GM12878 (cell line): ENCODE measurements around the gene RMND1. TPM values are rescaled to one million over a fixed set of nuclear protein-coding genes. Genes with fewer than 3 reads are reported as not detected.

ENCODE experiments used
- BRCA1 ChIP-seq: IDR thresholded peaks from 2 replicates; pipeline ENCODE4 v1.6.1; 2011; ENCODE audit warnings: low read depth, low read length, improper control_type of control experiment
- CBX3 ChIP-seq: fragments of 200-600 bp; sonication (generic); IDR thresholded peaks from 2 replicates; pipeline ENCODE4 v1.6.1; 2016; ENCODE audit warnings: low read depth, borderline replicate concordance
- CEBPB ChIP-seq, 2 experiments: fragments of 150-350 bp in 1 of 2; IDR thresholded peaks; 2 replicates each; pipeline ENCODE4 v1.6.1; 2012 to 2014; ENCODE audit warnings: low read depth in 2 of 2, low read length in 2 of 2, borderline replicate concordance in 1 of 2, inconsistent platforms in 1 of 2
- CHD1 ChIP-seq: IDR thresholded peaks from 2 replicates; pipeline ENCODE4 v1.6.1; 2012; ENCODE audit warnings: low read depth, low read length, improper control_type of control experiment
- JUNB ChIP-seq: IDR thresholded peaks from 2 replicates; pipeline ENCODE4 v1.6.1; 2016; ENCODE audit warnings: antibody characterized with exemption, mild to moderate bottlenecking
- MXI1 ChIP-seq: fragments of 150-350 bp; IDR thresholded peaks from 2 replicates; pipeline ENCODE4 v1.6.1; 2011; ENCODE audit warnings: low read depth, mild to moderate bottlenecking, inconsistent platforms, low read length, improper control_type of control experiment
- MYC ChIP-seq: IDR thresholded peaks from 2 replicates; pipeline ENCODE4 v1.6.1; 2011; ENCODE audit warnings: mild to moderate bottlenecking, low read length, moderate library complexity, inconsistent platforms; ENCODE audit not compliant: insufficient read depth, insufficient replicate concordance, insufficient read length, severe bottlenecking
- RAD51 ChIP-seq: fragments of 450-650 bp; IDR thresholded peaks from 2 replicates; pipeline ENCODE4 v1.6.1; 2016; ENCODE audit warnings: moderate library complexity, mild to moderate bottlenecking, inconsistent platforms
- RFX5 ChIP-seq: IDR thresholded peaks from 2 replicates; pipeline ENCODE4 v1.6.1; 2011; ENCODE audit warnings: low read depth, low read length, improper control_type of control experiment
- SIN3A ChIP-seq: IDR thresholded peaks from 2 replicates; pipeline ENCODE4 v1.6.1; 2012; ENCODE audit warnings: low read depth, low read length, improper control_type of control experiment
- SUPT20H ChIP-seq: IDR thresholded peaks from 2 replicates; pipeline ENCODE4 v1.6.1; 2011; ENCODE audit warnings: low read depth, mild to moderate bottlenecking, low read length, moderate library complexity, borderline replicate concordance; ENCODE audit not compliant: control insufficient read depth
- TBL1XR1 ChIP-seq: IDR thresholded peaks from 2 replicates; pipeline ENCODE4 v1.6.1; 2012; ENCODE audit warnings: low read depth, low read length, improper control_type of control experiment
- ZBED1 ChIP-seq: IDR thresholded peaks from 2 replicates; pipeline ENCODE4 v1.6.1; 2016; ENCODE audit warnings: borderline replicate concordance
- ZNF622 ChIP-seq: fragments of 450-650 bp; IDR thresholded peaks from 2 replicates; pipeline ENCODE4 v1.6.1; 2017; ENCODE audit warnings: mild to moderate bottlenecking, inconsistent platforms
- polyA plus RNA-seq, 11 experiments: library from polyadenylated mRNA; depleted of rRNA in 4 of 11; unstranded in 6 of 11; stranded (reverse) in 5 of 11; fragments of >200 nt; fragmentation: Nextera tagmentation in 4 of 11; fragmentation: Illumina TruSeq in 1 of 11; extraction: Ambion mirVana in 4 of 11; extraction: Trizol in 1 of 11; gene quantifications; 1 replicate in 1 of 11; 2 replicates in 10 of 11; pipeline versions ENCODE4 v1.2.1 to v1.2.3, GENCODE V29; 2011 to 2016; ENCODE audit warnings: inconsistent platforms in 2 of 11, missing spikeins in 2 of 11, low read depth in 1 of 11
- total RNA-seq, 4 experiments: library from RNA; depleted of rRNA in 3 of 4; stranded (reverse); fragments of >200 nt in 3 of 4; fragmentation: Illumina TruSeq in 1 of 4; extraction: Trizol in 1 of 4; gene quantifications; 2 replicates each; pipeline versions ENCODE4 v1.2.1 to v1.2.3, GENCODE V29; 2013 to 2021
- TF ChIP-seq, protein P1 (sequence below): IDR thresholded peaks from 2 replicates; pipeline ENCODE4 v1.6.1; 2011; ENCODE audit warnings: borderline replicate concordance, low read depth, mild to moderate bottlenecking, moderate library complexity, low read length; ENCODE audit not compliant: insufficient read depth, poor library complexity, severe bottlenecking
- TF ChIP-seq, protein P2 (sequence below): fragments of 450-650 bp; IDR thresholded peaks from 2 replicates; pipeline ENCODE4 v1.6.1; 2016; ENCODE audit warnings: mild to moderate bottlenecking
- TF ChIP-seq, protein P3 (sequence below): fragments of 450-650 bp; conservative IDR thresholded peaks from 2 replicates; pipeline ENCODE4 v1.6.1; 2017; ENCODE audit warnings: mild to moderate bottlenecking, moderate library complexity
- TF ChIP-seq, protein P4 (sequence below): IDR thresholded peaks from 2 replicates; pipeline ENCODE4 v1.6.1; 2011; ENCODE audit warnings: low read depth, mild to moderate bottlenecking, low read length, moderate library complexity, borderline replicate concordance; ENCODE audit errors: extremely low read depth
- TF ChIP-seq, protein P5 (sequence below): fragments of 150-350 bp; IDR thresholded peaks from 2 replicates; pipeline ENCODE4 v1.6.1; 2014; ENCODE audit warnings: mild to moderate bottlenecking, low read depth, low read length

Gene RMND1
- total and polyA plus RNA-seq, 10 of the 15 experiments (the other 5 are each of a cell fraction or from before 2014, with no cell fraction given): 15.9 to 34.5 (median 21.4) TPM

DNA sequence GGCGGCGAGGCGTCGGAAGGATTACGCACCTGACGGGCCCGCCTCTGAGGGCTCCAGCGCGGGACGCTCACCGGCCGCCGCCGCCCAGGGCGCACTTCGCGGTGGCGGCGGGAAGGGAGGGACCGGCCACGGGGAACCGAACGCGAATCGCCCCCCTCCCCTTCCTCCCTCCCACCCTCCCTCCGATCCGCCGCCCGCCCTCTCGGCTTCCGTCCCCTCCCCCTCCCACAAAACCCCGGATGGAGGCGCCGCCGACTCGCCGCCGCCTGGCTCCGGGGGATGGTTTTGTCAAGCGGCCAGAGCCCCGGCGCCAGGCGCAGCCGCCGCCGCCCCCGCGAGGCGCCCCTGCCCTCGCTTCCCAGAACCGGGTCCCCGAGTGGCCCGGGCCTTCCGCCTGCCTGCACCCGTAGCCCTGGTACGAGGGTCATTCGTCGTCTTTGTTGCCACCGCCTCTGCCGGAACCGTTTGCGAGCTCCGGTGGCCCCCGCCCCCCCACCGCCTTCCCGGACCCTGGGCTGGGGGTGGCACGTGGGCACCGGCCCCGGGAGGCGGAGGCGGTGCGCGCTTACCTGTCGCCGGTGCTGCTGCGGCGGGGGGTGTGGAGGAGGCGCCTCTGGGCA is 61.0 kb downstream of the RMND1 start (continued):
- TF ChIP-seq, protein P1, sequence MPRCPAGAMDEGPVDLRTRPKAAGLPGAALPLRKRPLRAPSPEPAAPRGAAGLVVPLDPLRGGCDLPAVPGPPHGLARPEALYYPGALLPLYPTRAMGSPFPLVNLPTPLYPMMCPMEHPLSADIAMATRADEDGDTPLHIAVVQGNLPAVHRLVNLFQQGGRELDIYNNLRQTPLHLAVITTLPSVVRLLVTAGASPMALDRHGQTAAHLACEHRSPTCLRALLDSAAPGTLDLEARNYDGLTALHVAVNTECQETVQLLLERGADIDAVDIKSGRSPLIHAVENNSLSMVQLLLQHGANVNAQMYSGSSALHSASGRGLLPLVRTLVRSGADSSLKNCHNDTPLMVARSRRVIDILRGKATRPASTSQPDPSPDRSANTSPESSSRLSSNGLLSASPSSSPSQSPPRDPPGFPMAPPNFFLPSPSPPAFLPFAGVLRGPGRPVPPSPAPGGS: no peak
- TF ChIP-seq TBL1XR1 (no peak), MYC (no peak), MXI1 (no peak), RAD51 (no peak), CBX3 (no peak), ZBED1 (no peak), RFX5 (no peak), JUNB (no peak), SIN3A (no peak), SUPT20H (no peak), CHD1 (no peak), ZNF622 (no peak), CEBPB (IDR thresholded peaks at IDR 0.05; ENCODE audit: borderline replicate concordance in 1 of 2, low read depth in 2 of 2, low read length in 2 of 2) (no peak), BRCA1 (no peak)
- TF ChIP-seq, protein P2, sequence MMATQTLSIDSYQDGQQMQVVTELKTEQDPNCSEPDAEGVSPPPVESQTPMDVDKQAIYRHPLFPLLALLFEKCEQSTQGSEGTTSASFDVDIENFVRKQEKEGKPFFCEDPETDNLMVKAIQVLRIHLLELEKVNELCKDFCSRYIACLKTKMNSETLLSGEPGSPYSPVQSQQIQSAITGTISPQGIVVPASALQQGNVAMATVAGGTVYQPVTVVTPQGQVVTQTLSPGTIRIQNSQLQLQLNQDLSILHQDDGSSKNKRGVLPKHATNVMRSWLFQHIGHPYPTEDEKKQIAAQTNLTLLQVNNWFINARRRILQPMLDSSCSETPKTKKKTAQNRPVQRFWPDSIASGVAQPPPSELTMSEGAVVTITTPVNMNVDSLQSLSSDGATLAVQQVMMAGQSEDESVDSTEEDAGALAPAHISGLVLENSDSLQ: no peak
- TF ChIP-seq, protein P3, sequence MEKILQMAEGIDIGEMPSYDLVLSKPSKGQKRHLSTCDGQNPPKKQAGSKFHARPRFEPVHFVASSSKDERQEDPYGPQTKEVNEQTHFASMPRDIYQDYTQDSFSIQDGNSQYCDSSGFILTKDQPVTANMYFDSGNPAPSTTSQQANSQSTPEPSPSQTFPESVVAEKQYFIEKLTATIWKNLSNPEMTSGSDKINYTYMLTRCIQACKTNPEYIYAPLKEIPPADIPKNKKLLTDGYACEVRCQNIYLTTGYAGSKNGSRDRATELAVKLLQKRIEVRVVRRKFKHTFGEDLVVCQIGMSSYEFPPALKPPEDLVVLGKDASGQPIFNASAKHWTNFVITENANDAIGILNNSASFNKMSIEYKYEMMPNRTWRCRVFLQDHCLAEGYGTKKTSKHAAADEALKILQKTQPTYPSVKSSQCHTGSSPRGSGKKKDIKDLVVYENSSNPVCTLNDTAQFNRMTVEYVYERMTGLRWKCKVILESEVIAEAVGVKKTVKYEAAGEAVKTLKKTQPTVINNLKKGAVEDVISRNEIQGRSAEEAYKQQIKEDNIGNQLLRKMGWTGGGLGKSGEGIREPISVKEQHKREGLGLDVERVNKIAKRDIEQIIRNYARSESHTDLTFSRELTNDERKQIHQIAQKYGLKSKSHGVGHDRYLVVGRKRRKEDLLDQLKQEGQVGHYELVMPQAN: no peak; the same call in none of the 2 replicates
- TF ChIP-seq, protein P4, sequence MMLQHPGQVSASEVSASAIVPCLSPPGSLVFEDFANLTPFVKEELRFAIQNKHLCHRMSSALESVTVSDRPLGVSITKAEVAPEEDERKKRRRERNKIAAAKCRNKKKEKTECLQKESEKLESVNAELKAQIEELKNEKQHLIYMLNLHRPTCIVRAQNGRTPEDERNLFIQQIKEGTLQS: no peak
- TF ChIP-seq, protein P5, sequence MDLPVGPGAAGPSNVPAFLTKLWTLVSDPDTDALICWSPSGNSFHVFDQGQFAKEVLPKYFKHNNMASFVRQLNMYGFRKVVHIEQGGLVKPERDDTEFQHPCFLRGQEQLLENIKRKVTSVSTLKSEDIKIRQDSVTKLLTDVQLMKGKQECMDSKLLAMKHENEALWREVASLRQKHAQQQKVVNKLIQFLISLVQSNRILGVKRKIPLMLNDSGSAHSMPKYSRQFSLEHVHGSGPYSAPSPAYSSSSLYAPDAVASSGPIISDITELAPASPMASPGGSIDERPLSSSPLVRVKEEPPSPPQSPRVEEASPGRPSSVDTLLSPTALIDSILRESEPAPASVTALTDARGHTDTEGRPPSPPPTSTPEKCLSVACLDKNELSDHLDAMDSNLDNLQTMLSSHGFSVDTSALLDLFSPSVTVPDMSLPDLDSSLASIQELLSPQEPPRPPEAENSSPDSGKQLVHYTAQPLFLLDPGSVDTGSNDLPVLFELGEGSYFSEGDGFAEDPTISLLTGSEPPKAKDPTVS: no peak
